GM12875 (cell line): ENCODE results near the gene HOXC13.

ENCODE experiments used
- H3K4me3 ChIP-seq: one replicate; pipeline ENCODE4 v1.5.1; 2011; ENCODE audit warnings: low read depth, low read length, control low read depth
- CTCF ChIP-seq: IDR thresholded peaks from 2 replicates; pipeline ENCODE4 v1.5.1; 2011; ENCODE audit warnings: low read depth, mild to moderate bottlenecking, control low read depth, inconsistent platforms, low read length, moderate library complexity, borderline replicate concordance; ENCODE audit not compliant: insufficient read depth

Gene HOXC13

DNA sequence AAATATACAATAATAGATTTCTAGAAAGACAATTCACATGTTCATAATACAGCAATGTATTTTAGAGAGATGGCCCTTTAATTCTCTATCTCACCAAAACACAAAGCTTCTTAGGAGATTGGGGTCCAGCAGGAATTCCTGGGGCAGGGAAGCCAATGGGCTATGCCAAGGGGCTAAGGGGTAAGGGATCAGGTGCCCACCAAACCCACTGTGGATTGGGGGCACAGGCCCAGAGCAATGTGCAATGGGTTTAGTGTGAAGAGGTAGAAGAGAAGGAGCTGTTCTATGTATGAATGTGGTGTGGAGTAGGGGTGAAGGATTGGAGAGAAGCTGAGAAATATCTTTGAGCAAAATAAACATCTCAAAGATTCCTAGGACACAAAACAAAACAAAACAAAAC, 2.6 kb downstream of the HOXC13 start:
- TF ChIP-seq CTCF, result no peak
- no peak overlapping the region for H3K4me3 ChIP-seq

GRCh38 chr12:53941750-53942149, 3.1 kb downstream of the HOXC13 start:
- TF ChIP-seq CTCF, result no peak
- H3K4me3 ChIP-seq, result no peak overlapping the region

DNA sequence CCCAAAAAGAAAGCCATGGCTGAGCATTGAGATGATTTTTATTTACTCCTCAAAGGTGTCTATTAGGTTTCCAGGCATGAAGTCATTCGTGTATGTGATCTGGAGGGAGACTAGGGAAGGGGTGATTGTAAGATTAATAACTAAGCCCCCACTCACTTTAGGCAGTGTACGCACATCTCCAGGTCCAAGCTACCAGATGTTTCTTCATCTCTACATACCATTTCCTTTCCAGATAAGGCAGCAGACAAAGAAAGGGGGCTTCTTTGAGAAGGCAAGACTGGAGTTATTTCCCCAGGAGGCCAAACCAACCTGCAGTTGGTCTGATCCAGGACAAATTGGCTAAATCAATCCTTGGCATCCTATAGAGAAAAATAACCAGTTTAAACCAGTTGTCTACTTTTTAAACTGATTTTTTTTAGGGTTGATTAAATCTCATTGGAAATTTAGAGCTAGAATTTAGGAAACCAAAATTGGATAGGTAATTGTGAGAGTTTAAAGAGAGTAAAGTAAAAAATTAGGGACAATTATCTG, 3.9 kb downstream of the HOXC13 start:
- no peak for TF ChIP-seq CTCF
- no peak overlapping the region for H3K4me3 ChIP-seq

- no peak for TF ChIP-seq CTCF
- no peak overlapping the region for H3K4me3 ChIP-seq
Measured at GRCh38 chr12:53944209-53944608, 5.6 kb downstream of the HOXC13 start.

DNA sequence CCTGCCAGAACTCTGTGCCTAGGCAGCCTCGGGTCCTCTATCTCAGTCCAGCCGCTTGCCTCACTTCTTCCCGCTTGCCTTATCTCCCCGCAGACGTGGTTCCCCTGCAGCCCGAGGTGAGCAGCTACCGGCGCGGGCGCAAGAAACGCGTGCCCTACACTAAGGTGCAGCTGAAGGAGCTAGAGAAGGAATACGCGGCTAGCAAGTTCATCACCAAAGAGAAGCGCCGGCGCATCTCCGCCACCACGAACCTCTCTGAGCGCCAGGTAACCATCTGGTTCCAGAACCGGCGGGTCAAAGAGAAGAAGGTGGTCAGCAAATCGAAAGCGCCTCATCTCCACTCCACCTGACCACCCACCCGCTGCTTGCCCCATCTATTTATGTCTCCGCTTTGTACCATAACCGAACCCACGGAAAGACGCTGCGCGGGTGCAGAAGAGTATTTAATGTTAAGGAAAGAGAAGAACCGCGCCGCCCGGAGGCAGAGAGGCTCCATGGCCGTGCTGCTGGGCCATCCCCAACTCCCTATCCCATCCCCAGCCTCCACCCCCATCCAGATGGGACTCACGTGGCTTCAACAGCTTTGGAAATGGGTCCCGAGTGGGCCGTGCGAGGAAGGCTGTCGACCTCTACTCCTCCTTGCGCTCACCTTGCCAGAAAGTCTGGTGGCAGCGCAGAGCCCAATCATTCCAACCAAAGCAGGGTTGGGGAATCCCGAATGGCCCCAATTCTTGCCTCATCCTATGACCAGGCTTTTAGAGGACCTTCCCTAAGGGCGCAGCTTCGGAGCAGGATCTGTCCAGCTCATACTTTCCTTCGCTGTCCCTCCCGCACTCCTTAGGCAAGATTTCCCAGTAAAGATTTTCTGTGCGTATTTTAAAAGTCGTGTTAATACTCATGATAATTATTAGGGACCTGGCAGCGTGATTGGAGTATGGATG, 6.5 kb downstream of the HOXC13 start:
- no peak overlapping the region for H3K4me3 ChIP-seq
- TF ChIP-seq CTCF, result no peak

DNA sequence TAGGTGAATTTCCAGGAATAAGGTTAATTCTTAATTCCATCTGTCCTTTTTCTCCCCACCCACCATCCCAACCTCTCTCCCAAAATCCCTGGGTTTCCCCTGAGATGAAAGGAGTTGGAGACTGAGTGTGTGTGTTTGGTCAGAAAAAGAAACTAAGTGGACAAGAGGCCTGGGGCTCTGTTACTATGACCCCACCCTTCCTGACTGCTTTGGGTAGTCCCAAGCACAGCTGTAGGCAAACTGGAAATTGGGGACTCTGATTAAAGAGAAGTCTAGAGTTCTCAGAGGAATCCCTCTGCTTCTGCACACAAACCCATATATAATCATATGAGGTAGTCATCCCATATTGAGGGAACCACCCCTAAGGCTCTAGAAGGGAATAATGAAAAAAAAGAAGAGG, 9.1 kb downstream of the HOXC13 start:
- no peak for TF ChIP-seq CTCF
- H3K4me3 ChIP-seq, result no peak overlapping the region
